ENCODE data around the gene BLOC1S4. TPM values are rescaled to one million over a fixed set of nuclear protein-coding genes. Genes with fewer than 3 reads are reported as not detected.
"Not testable (repeated sequence)": the region's sequence is repeated elsewhere in the genome, so short reads cannot be mapped to it uniquely, and the experiment has no call there.

BLOC1S4 gene
- total RNA-seq, 1 experiment from 2014 or later: 10.6 TPM

GRCh38 chr4:6755088-6755753, 39.2 kb downstream of the BLOC1S4 start:
- POLR2A ChIA-PET: no interaction called here
- no peaks in the 10 kb centered on the region for H3K36me3 Mint-ChIP-seq (ENCODE audit: insufficient read depth, unreplicated experiment)
- H3K27me3 Mint-ChIP-seq (ENCODE audit: insufficient read depth, unreplicated experiment): no peaks in the 10 kb centered on the region
- TF ChIP-seq, protein P1, sequence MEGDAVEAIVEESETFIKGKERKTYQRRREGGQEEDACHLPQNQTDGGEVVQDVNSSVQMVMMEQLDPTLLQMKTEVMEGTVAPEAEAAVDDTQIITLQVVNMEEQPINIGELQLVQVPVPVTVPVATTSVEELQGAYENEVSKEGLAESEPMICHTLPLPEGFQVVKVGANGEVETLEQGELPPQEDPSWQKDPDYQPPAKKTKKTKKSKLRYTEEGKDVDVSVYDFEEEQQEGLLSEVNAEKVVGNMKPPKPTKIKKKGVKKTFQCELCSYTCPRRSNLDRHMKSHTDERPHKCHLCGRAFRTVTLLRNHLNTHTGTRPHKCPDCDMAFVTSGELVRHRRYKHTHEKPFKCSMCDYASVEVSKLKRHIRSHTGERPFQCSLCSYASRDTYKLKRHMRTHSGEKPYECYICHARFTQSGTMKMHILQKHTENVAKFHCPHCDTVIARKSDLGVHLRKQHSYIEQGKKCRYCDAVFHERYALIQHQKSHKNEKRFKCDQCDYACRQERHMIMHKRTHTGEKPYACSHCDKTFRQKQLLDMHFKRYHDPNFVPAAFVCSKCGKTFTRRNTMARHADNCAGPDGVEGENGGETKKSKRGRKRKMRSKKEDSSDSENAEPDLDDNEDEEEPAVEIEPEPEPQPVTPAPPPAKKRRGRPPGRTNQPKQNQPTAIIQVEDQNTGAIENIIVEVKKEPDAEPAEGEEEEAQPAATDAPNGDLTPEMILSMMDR (IDR thresholded peaks at IDR 0.05; ENCODE audit: unreplicated experiment): no peak
- intact Hi-C loops (cut with micrococcal nuclease): no loop called here
- no peak overlapping the region for H3K27ac Mint-ChIP-seq (ENCODE audit: low read depth, unreplicated experiment)
- CTCF ChIA-PET: interaction anchor here (1.3 kb wide), 1 partner anchor 119 kb away, joined by 3 read pairs; no protein-coding TSS in a partner anchor
- no peak for DNase-seq (ENCODE audit: unreplicated experiment)
- peaks cover 6% of the 10 kb centered on the region for H3K4me1 Mint-ChIP-seq (ENCODE audit: insufficient read depth, unreplicated experiment)
- no TSS peak for BruUV-seq (replicated peaks)
- H3K9me3 Mint-ChIP-seq (ENCODE audit: unreplicated experiment): no peaks in the 10 kb centered on the region
- H3K4me3 Mint-ChIP-seq (ENCODE audit: unreplicated experiment): no peak overlapping the region

DNA sequence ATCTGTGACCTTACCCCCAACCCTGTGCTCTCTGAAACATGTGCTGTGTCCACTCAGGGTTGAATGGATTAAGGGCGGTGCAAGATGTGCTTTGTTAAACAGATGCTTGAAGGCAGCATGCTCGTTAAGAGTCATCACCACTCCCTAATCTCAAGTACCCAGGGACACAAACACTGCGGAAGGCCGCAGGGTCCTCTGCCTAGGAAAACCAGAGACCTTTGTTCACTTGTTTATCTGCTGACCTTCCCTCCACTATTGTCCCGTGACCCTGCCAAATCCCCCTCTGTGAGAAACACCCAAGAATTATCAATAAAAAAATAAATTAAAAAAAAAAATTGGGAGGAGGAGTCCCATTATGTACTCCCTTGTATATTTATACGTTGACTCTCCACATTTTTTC, 40.4 kb downstream of the BLOC1S4 start:
- H3K4me3 Mint-ChIP-seq (ENCODE audit: unreplicated experiment); H3K36me3 Mint-ChIP-seq (ENCODE audit: insufficient read depth, unreplicated experiment); DNase-seq (ENCODE audit: unreplicated experiment); H3K27me3 Mint-ChIP-seq (ENCODE audit: insufficient read depth, unreplicated experiment); intact Hi-C loops (cut with micrococcal nuclease); POLR2A ChIA-PET; H3K9me3 Mint-ChIP-seq (ENCODE audit: unreplicated experiment); BruUV-seq (replicated peaks); H3K27ac Mint-ChIP-seq (ENCODE audit: low read depth, unreplicated experiment): not testable (repeated sequence)
- CTCF ChIA-PET: interaction anchor here (1.1 kb wide), 1 partner anchor 37 kb away, joined by 4 read pairs; no protein-coding TSS in a partner anchor
- H3K4me1 Mint-ChIP-seq (ENCODE audit: insufficient read depth, unreplicated experiment): peaks cover 12% of the 10 kb centered on the region

GRCh38 chr4:6758728-6759127, 42.8 kb downstream of the BLOC1S4 start:
- BruUV-seq (replicated peaks): no TSS peak
- H3K36me3 Mint-ChIP-seq (ENCODE audit: insufficient read depth, unreplicated experiment): no peaks in the 10 kb centered on the region
- H3K4me3 Mint-ChIP-seq (ENCODE audit: unreplicated experiment): no peak overlapping the region
- intact Hi-C loops (cut with micrococcal nuclease): no loop called here
- H3K9me3 Mint-ChIP-seq (ENCODE audit: unreplicated experiment): no peaks in the 10 kb centered on the region
- POLR2A ChIA-PET: interaction anchor here (0.9 to 2.1 kb wide), 3 partner anchors 9 to 50 kb away, joined by 3 to 7 read pairs (median 3); partner anchors contain the start of gene BLOC1S4
- no peak for DNase-seq (ENCODE audit: unreplicated experiment)
- peaks cover 19% of the 10 kb centered on the region for H3K4me1 Mint-ChIP-seq (ENCODE audit: insufficient read depth, unreplicated experiment)
- TF ChIP-seq, protein P1 (IDR thresholded peaks at IDR 0.05; ENCODE audit: unreplicated experiment): no peak
- CTCF ChIA-PET: interaction anchor here (0.6 to 5.2 kb wide), 3 partner anchors 9 to 227 kb away, joined by 3 to 25 read pairs (median 3); no protein-coding TSS in a partner anchor
- H3K27ac Mint-ChIP-seq (ENCODE audit: low read depth, unreplicated experiment): no peak overlapping the region
- H3K27me3 Mint-ChIP-seq (ENCODE audit: insufficient read depth, unreplicated experiment): no peaks in the 10 kb centered on the region

GRCh38 chr4:6760865-6761264, 44.9 kb downstream of the BLOC1S4 start:
- Mint-ChIP-seq H3K27ac (ENCODE audit: low read depth, unreplicated experiment) (no peak overlapping the region), H3K9me3 (ENCODE audit: unreplicated experiment) (no peaks in the 10 kb centered on the region), H3K4me3 (ENCODE audit: unreplicated experiment) (no peak overlapping the region), H3K27me3 (ENCODE audit: insufficient read depth, unreplicated experiment) (no peaks in the 10 kb centered on the region), H3K36me3 (ENCODE audit: insufficient read depth, unreplicated experiment) (no peaks in the 10 kb centered on the region), H3K4me1 (ENCODE audit: insufficient read depth, unreplicated experiment) (peaks cover 25% of the 10 kb centered on the region)
- no TSS peak for BruUV-seq (replicated peaks)
- no peak for DNase-seq (ENCODE audit: unreplicated experiment)
- POLR2A ChIA-PET: no interaction called here
- intact Hi-C loops (cut with micrococcal nuclease): no loop called here
- TF ChIP-seq, protein P1 (IDR thresholded peaks at IDR 0.05; ENCODE audit: unreplicated experiment): no peak
- CTCF ChIA-PET: interaction anchor here (5.2 kb wide), 1 partner anchor 113 kb away, joined by 25 read pairs; no protein-coding TSS in a partner anchor

Measured in MCF 10A (cell line).